ENCODE measurements around the gene CCDC24. TPM values are rescaled to one million over a fixed set of nuclear protein-coding genes. Genes with fewer than 3 reads are reported as not detected.

The CCDC24 gene
- total and polyA plus RNA-seq, 9 of the 15 experiments (the other 6 are each of a cell fraction or from before 2014, with no cell fraction given): 0.31 to 4.5 (median 1.5) TPM

DNA sequence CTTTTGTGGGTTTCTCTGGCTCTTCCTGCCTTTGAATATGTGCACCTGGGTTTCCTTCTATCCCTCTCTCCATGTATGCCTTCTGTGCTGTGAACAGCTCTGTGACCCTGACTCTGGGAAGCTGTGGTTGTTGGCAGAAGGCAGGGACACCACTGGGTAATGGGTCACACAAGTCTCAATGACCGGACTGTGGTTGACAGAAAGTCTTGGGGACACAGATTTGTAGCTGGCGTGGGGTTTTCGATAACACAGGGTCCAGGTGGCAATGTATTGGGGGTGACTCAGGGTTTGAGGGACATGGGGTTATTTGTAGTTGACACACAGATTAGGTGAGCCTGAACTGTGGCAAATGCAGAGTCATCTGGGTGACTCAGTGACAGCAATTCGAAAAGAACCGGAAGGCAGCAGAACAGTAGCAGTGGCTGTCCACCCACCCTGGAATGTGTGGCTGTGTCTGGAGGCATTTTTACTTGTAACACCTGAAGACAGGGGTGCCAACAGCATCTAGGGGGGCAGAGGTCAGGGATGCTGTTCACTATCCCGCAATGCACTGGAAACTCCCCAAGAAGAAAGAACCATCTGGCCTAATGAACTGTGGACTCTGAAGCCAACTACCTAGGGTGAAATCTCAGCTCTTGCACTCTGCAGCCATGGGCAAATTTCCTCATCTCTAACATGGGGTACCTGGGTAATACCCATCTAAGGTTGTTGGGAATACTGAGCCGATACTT is 52.8 kb downstream of the CCDC24 start (continued):
- TF ChIP-seq PHF21A (IDR thresholded peaks at IDR 0.05; ENCODE audit: borderline replicate concordance, low read depth): no peak
- TF ChIP-seq, protein P1, sequence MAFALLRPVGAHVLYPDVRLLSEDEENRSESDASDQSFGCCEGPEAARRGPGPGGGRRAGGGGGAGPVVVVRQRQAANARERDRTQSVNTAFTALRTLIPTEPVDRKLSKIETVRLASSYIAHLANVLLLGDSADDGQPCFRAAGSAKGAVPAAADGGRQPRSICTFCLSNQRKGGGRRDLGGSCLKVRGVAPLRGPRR (CRISPR knock-in tag; IDR thresholded peaks at IDR 0.05): no peak
- TF ChIP-seq, protein P2, sequence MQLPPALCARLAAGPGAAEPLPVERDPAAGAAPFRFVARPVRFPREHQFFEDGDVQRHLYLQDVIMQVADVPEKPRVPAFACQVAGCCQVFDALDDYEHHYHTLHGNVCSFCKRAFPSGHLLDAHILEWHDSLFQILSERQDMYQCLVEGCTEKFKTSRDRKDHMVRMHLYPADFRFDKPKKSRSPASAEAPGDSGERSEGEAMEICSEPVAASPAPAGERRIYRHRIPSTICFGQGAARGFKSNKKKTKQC (CRISPR knock-in tag; IDR thresholded peaks at IDR 0.05): no peak
- TF ChIP-seq, protein P3, sequence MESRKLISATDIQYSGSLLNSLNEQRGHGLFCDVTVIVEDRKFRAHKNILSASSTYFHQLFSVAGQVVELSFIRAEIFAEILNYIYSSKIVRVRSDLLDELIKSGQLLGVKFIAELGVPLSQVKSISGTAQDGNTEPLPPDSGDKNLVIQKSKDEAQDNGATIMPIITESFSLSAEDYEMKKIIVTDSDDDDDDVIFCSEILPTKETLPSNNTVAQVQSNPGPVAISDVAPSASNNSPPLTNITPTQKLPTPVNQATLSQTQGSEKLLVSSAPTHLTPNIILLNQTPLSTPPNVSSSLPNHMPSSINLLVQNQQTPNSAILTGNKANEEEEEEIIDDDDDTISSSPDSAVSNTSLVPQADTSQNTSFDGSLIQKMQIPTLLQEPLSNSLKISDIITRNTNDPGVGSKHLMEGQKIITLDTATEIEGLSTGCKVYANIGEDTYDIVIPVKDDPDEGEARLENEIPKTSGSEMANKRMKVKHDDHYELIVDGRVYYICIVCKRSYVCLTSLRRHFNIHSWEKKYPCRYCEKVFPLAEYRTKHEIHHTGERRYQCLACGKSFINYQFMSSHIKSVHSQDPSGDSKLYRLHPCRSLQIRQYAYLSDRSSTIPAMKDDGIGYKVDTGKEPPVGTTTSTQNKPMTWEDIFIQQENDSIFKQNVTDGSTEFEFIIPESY (CRISPR knock-in tag; IDR thresholded peaks at IDR 0.05): no peak; the same call in 1 of the 2 replicates
- TF ChIP-seq RHOXF2B (CRISPR knock-in tag; conservative IDR thresholded peaks at IDR 0.05): no peak
- TF ChIP-seq E2F3 (CRISPR knock-in tag; IDR thresholded peaks at IDR 0.05): no peak
- TF ChIP-seq, protein P4, sequence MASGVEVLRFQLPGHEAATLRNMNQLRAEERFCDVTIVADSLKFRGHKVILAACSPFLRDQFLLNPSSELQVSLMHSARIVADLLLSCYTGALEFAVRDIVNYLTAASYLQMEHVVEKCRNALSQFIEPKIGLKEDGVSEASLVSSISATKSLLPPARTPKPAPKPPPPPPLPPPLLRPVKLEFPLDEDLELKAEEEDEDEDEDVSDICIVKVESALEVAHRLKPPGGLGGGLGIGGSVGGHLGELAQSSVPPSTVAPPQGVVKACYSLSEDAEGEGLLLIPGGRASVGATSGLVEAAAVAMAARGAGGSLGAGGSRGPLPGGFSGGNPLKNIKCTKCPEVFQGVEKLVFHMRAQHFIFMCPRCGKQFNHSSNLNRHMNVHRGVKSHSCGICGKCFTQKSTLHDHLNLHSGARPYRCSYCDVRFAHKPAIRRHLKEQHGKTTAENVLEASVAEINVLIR (CRISPR knock-in tag; IDR thresholded peaks at IDR 0.05): no peak
- TF ChIP-seq PYGO2 (tag; IDR thresholded peaks at IDR 0.05): no peak
- no peak for TF ChIP-seq HNRNPH1 (optimal IDR thresholded peaks at IDR 0.05; ENCODE audit: low read depth, low read length)
- TF ChIP-seq SUPT5H (IDR thresholded peaks at IDR 0.05): no peak
- TF ChIP-seq, protein P5, sequence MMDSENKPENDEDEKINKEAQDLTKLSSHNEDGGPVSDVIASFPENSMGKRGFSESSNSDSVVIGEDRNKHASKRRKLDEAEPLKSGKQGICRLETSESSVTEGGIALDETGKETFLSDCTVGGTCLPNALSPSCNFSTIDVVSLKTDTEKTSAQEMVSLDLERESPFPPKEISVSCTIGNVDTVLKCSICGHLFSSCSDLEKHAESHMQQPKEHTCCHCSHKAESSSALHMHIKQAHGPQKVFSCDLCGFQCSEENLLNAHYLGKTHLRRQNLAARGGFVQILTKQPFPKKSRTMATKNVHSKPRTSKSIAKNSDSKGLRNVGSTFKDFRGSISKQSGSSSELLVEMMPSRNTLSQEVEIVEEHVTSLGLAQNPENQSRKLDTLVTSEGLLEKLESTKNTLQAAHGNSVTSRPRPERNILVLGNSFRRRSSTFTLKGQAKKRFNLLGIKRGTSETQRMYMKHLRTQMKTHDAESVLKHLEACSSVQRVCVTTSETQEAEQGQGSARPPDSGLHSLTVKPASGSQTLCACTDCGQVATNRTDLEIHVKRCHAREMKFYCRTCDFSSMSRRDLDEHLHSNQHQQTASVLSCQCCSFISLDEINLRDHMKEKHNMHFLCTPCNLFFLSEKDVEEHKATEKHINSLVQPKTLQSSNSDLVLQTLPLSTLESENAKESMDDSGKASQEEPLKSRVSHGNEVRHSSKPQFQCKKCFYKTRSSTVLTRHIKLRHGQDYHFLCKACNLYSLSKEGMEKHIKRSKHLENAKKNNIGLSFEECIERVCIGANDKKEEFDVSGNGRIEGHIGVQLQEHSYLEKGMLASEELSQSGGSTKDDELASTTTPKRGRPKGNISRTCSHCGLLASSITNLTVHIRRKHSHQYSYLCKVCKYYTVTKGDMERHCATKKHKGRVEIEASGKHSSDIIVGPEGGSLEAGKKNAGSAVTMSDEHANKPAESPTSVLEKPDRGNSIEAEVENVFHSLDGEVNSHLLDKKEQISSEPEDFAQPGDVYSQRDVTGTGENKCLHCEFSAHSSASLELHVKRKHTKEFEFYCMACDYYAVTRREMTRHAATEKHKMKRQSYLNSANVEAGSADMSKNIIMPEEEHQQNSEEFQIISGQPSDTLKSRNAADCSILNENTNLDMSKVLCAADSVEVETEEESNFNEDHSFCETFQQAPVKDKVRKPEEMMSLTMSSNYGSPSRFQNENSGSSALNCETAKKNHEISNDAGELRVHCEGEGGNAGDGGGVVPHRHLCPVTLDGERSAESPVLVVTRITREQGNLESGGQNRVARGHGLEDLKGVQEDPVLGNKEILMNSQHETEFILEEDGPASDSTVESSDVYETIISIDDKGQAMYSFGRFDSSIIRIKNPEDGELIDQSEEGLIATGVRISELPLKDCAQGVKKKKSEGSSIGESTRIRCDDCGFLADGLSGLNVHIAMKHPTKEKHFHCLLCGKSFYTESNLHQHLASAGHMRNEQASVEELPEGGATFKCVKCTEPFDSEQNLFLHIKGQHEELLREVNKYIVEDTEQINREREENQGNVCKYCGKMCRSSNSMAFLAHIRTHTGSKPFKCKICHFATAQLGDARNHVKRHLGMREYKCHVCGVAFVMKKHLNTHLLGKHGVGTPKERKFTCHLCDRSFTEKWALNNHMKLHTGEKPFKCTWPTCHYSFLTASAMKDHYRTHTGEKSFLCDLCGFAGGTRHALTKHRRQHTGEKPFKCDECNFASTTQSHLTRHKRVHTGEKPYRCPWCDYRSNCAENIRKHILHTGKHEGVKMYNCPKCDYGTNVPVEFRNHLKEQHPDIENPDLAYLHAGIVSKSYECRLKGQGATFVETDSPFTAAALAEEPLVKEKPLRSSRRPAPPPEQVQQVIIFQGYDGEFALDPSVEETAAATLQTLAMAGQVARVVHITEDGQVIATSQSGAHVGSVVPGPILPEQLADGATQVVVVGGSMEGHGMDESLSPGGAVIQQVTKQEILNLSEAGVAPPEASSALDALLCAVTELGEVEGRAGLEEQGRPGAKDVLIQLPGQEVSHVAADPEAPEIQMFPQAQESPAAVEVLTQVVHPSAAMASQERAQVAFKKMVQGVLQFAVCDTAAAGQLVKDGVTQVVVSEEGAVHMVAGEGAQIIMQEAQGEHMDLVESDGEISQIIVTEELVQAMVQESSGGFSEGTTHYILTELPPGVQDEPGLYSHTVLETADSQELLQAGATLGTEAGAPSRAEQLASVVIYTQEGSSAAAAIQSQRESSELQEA (IDR thresholded peaks at IDR 0.05; ENCODE audit: low read depth): no peak
- no peak for TF ChIP-seq NFXL1 (CRISPR knock-in tag; IDR thresholded peaks at IDR 0.05)
- peak; percentile 94 for TF ChIP-seq JUND (IDR thresholded peaks at IDR 0.05; ENCODE audit: borderline replicate concordance, low read depth, low read length)
- TF ChIP-seq JUND (tag; IDR thresholded peaks at IDR 0.05; ENCODE audit: borderline replicate concordance, low read depth, low read length): peak; percentile 92; the same call in 2 of the 3 replicates
